ENCODE results near the gene RAB40B.

The RAB40B gene

DNA sequence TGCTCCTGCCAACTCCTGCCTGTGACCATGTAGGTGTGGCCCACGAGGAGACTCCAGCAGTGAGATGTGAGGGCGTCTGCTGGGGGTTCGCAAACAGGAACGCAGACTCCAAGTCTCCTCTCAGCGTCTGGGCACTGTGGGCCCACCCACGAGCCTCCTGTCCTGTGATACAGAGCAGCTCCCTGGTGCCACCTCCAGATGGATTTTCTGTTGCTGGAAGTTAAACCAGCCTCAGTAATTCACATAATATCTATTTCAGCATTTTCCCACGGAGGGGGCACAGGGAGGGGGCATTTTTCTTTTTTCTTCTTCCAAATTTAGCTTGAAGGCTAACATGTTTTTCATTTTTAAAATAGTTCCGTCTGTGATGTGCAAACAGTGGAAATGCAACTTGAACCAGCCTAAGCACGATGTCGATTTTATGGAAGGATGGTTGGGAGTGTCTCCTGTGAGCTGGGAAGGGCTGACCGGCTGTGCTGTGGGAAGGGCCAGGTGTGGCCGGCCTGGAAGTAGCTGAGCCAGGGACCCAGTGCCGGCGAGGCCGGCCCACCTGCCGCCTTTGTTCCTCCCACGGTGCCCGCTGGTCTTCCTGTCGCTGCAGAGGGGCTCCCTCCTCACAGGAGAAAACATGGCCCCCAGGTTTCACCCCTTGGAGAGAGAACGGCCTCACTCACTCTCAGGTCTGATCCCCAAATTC lies 3.9 kb upstream of the RAB40B start:
- Histone ChIP-seq H3K27me3 (replicated peaks; ENCODE audit: insufficient read depth, low read length) (no peaks in the 10 kb centered on the region), H3K36me3 (replicated peaks; ENCODE audit: insufficient read depth, low read length) (no peaks in the 10 kb centered on the region), H3K9me2 (replicated peaks; ENCODE audit: insufficient read depth, low read length) (no peaks in the 10 kb centered on the region), H3K4me3 (ENCODE audit: low read length) (no peak overlapping the region), H3F3A (ENCODE audit: insufficient read depth, low read length) (peaks cover 4% of the 10 kb centered on the region), H3K4me2 (ENCODE audit: low read depth, low read length) (no peak overlapping the region), H3K4me1 (ENCODE audit: low read length) (peaks cover 8% of the 10 kb centered on the region), H3K79me2 (ENCODE audit: low read length) (peaks cover 4% of the 10 kb centered on the region; the same call in 1 of the 2 replicates), H2AFZ (ENCODE audit: low read length) (no peak overlapping the region), H3K9ac (ENCODE audit: low read length) (no peak overlapping the region), H3K9me3 (replicated peaks; ENCODE audit: insufficient read depth, low read length) (no peaks in the 10 kb centered on the region), H4K20me1 (ENCODE audit: insufficient read depth, low read length) (no peaks in the 10 kb centered on the region), H3K27ac (ENCODE audit: low read length) (no peak overlapping the region)
- no peak for DNase-seq
- no peak for TF ChIP-seq CTCF (IDR thresholded peaks at IDR 0.05; ENCODE audit: low read length)
- TF ChIP-seq EZH2phosphoT487 (IDR thresholded peaks at IDR 0.05; ENCODE audit: low read length), result no peak
- TF ChIP-seq EZH2 (optimal IDR thresholded peaks at IDR 0.05; ENCODE audit: low read depth, low read length), result no peak

GRCh38 chr17:82699551-82699950 lies 1.1 kb upstream of the RAB40B start:
- H3K4me3 ChIP-seq (ENCODE audit: low read length), result peak overlapping the region; percentile 80

GRCh38 chr17:82698974-82699442 lies 510 bp upstream of the RAB40B start:
- no peak for TF ChIP-seq EZH2phosphoT487 (IDR thresholded peaks at IDR 0.05; ENCODE audit: low read length)
- no peak for TF ChIP-seq EZH2 (optimal IDR thresholded peaks at IDR 0.05; ENCODE audit: low read depth, low read length)
- no peak for TF ChIP-seq CTCF (IDR thresholded peaks at IDR 0.05; ENCODE audit: low read length)
- H2AFZ ChIP-seq (ENCODE audit: low read length), result peak overlapping the region; percentile 89
- no peaks in the 10 kb centered on the region for H3K9me2 ChIP-seq (replicated peaks; ENCODE audit: insufficient read depth, low read length)
- H3K27ac ChIP-seq (ENCODE audit: low read length), result no peak overlapping the region
- H3K9me3 ChIP-seq (replicated peaks; ENCODE audit: insufficient read depth, low read length), result no peaks in the 10 kb centered on the region
- H3K36me3 ChIP-seq (replicated peaks; ENCODE audit: insufficient read depth, low read length), result no peaks in the 10 kb centered on the region
- H3K27me3 ChIP-seq (replicated peaks; ENCODE audit: insufficient read depth, low read length), result no peaks in the 10 kb centered on the region
- peaks cover 4% of the 10 kb centered on the region; the same call in 1 of the 2 replicates for H3K4me1 ChIP-seq (ENCODE audit: low read length)
- no peaks in the 10 kb centered on the region for H3F3A ChIP-seq (ENCODE audit: insufficient read depth, low read length)
- no peaks in the 10 kb centered on the region for H4K20me1 ChIP-seq (ENCODE audit: insufficient read depth, low read length)
- DNase-seq, result peak; percentile 20
- H3K79me2 ChIP-seq (ENCODE audit: low read length), result peaks cover 7% of the 10 kb centered on the region; the same call in 1 of the 2 replicates
- peak overlapping the region; percentile 37; the same call in 1 of the 2 replicates for H3K9ac ChIP-seq (ENCODE audit: low read length)
- peak overlapping the region; percentile 80 for H3K4me3 ChIP-seq (ENCODE audit: low read length)
- H3K4me2 ChIP-seq (ENCODE audit: low read depth, low read length), result peak overlapping the region; percentile 95

More at GRCh38 chr17:82699551-82699950, 1.1 kb upstream of the RAB40B start:
- no peak overlapping the region for H3K27ac ChIP-seq (ENCODE audit: low read length)
- no peaks in the 10 kb centered on the region for H4K20me1 ChIP-seq (ENCODE audit: insufficient read depth, low read length)
- H3K79me2 ChIP-seq (ENCODE audit: low read length), result peaks cover 7% of the 10 kb centered on the region; the same call in 1 of the 2 replicates
- no peak overlapping the region for H3K9ac ChIP-seq (ENCODE audit: low read length)
- peaks cover 4% of the 10 kb centered on the region; the same call in 1 of the 2 replicates for H3K4me1 ChIP-seq (ENCODE audit: low read length)
- no peaks in the 10 kb centered on the region for H3K36me3 ChIP-seq (replicated peaks; ENCODE audit: insufficient read depth, low read length)
- DNase-seq, result no peak
- no peaks in the 10 kb centered on the region for H3F3A ChIP-seq (ENCODE audit: insufficient read depth, low read length)
- H3K27me3 ChIP-seq (replicated peaks; ENCODE audit: insufficient read depth, low read length), result no peaks in the 10 kb centered on the region
- no peak overlapping the region; the same call in 1 of the 2 replicates for H2AFZ ChIP-seq (ENCODE audit: low read length)
- peak overlapping the region; percentile 95 for H3K4me2 ChIP-seq (ENCODE audit: low read depth, low read length)
- no peaks in the 10 kb centered on the region for H3K9me3 ChIP-seq (replicated peaks; ENCODE audit: insufficient read depth, low read length)
- no peaks in the 10 kb centered on the region for H3K9me2 ChIP-seq (replicated peaks; ENCODE audit: insufficient read depth, low read length)
- TF ChIP-seq CTCF (IDR thresholded peaks at IDR 0.05; ENCODE audit: low read length) (no peak), EZH2 (optimal IDR thresholded peaks at IDR 0.05; ENCODE audit: low read depth, low read length) (no peak), EZH2phosphoT487 (IDR thresholded peaks at IDR 0.05; ENCODE audit: low read length) (no peak)
